NCI-H1105 treated with DMSO at 0.1 percent for 48 hours (cell line): ENCODE data around the gene FCER1G.
A peak's percentile ranks its signal among the peaks of the same experiment; 100 is the strongest.
"Not testable (repeated sequence)": the region's sequence is repeated elsewhere in the genome, so short reads cannot be mapped to it uniquely, and the experiment has no call there.

Source experiments
- DNase-seq: peaks from one replicate; lab custom pipeline; 2025; lab: John Stamatoyannopoulos, UW

FCER1G gene

GRCh38 chr1:161233102-161233501 is 18.0 kb downstream of the FCER1G start:
- DNase-seq = no peak

- no peak for DNase-seq
These were observed 21.1 kb downstream of the FCER1G start for GRCh38 chr1:161235957-161236775.

GRCh38 chr1:161238039-161238473 is 23.0 kb downstream of the FCER1G start, which contains the start of gene NR1I3:
Gene NR1I3, minus strand, starts transcription at chr1:161238203. Its CDS starts 1,638 bp downstream, at chr1:161236565.
- no peak for DNase-seq

- DNase-seq = no peak
These were observed 26.6 kb downstream of the FCER1G start for GRCh38 chr1:161241682-161242081.

- DNase-seq = no peak
These were observed 27.2 kb downstream of the FCER1G start for GRCh38 chr1:161242313-161242712.

- DNase-seq = no peak
These were observed 29.8 kb downstream of the FCER1G start for GRCh38 chr1:161244888-161245287.

- not testable (repeated sequence) for DNase-seq
These were observed 35.0 kb downstream of the FCER1G start for GRCh38 chr1:161250100-161250499.

- DNase-seq = no peak
These were observed 35.7 kb downstream of the FCER1G start for GRCh38 chr1:161250829-161251228.

GRCh38 chr1:161251579-161251978 is 36.5 kb downstream of the FCER1G start:
- no peak for DNase-seq

- DNase-seq = not testable (repeated sequence)
These were observed 40.2 kb downstream of the FCER1G start for GRCh38 chr1:161255302-161255701.

GRCh38 chr1:161255955-161256520 is 40.9 kb downstream of the FCER1G start:
- not testable (repeated sequence) for DNase-seq

- DNase-seq = not testable (repeated sequence)
These were observed 42.0 kb downstream of the FCER1G start for GRCh38 chr1:161257109-161257508.

GRCh38 chr1:161258439-161259344 is 43.6 kb downstream of the FCER1G start, which contains the start of gene PCP4L1:
Gene PCP4L1, plus strand, starts transcription at chr1:161258745. Its CDS starts 230 bp downstream, at chr1:161258975.
- peak; percentile 73 for DNase-seq

- no peak for DNase-seq
These were observed 44.2 kb downstream of the FCER1G start for GRCh38 chr1:161259345-161259702.

- no peak for DNase-seq
These were observed 44.7 kb downstream of the FCER1G start for GRCh38 chr1:161259765-161260164.

GRCh38 chr1:161260376-161261260 is 45.5 kb downstream of the FCER1G start:
- DNase-seq = no peak

GRCh38 chr1:161261261-161262235 is 46.5 kb downstream of the FCER1G start:
- no peak for DNase-seq

GRCh38 chr1:161265305-161265704 is 50.2 kb downstream of the FCER1G start:
- no peak for DNase-seq

GRCh38 chr1:161266202-161266601 is 51.1 kb downstream of the FCER1G start:
- DNase-seq = no peak

- no peak for DNase-seq
These were observed 51.7 kb downstream of the FCER1G start for GRCh38 chr1:161266836-161267235.
